IMR-90 (cell line): ENCODE data around the gene PRKCE. TPM values are rescaled to one million over a fixed set of nuclear protein-coding genes. Genes with fewer than 3 reads are reported as not detected.

Experiments
- ATAC-seq: fragments of 200-7000 bp; cut with Tn5 transposase; 2 replicates; pipeline ENCODE4 v1.9.1; 2020; ENCODE audit warnings: low read depth, mild to moderate bottlenecking, moderate library complexity
- BruUV-seq: library from RNA; stranded (reverse); fragments of 400-500 nt; replicated peaks from 2 replicates; lab custom pipeline; 2021; lab: Mats Ljungman, UMichigan
- CTCF ChIA-PET: fragments of 300-600 bp; formaldehyde crosslinking; extraction: SDS; loops from one replicate; lab custom pipeline; 2021; ENCODE audit warnings: antibody characterized with exemption; lab: Yijun Ruan, JAX
- POLR2A ChIA-PET: fragments of 300-600 bp; sonication (Branson Sonifier 250); formaldehyde crosslinking; loops from one replicate; lab custom pipeline; 2022; ENCODE audit warnings: antibody characterized with exemption; ENCODE audit not compliant: unreplicated experiment; lab: Charles Lee
- DNase-seq: peaks from one replicate; pipeline ENCODE4 v3.0.0; 2013
- H2AFZ ChIP-seq: replicated peaks from 2 replicates; pipeline ENCODE3; 2013; ENCODE audit warnings: low read length, mild to moderate bottlenecking; ENCODE audit not compliant: poor library complexity
- H2AK5ac ChIP-seq: 2 replicates; pipeline ENCODE4 v1.6.1; 2013; ENCODE audit warnings: low read depth, low read length, inconsistent platforms
- H2AK9ac ChIP-seq: replicated peaks from 2 replicates; pipeline ENCODE3; 2013; ENCODE audit warnings: mild to moderate bottlenecking, low read depth, low read length, moderate library complexity; ENCODE audit not compliant: poor library complexity
- H2BK120ac ChIP-seq: 2 replicates; pipeline ENCODE4 v1.6.1; 2013; ENCODE audit warnings: low read depth, low read length, inconsistent platforms
- H2BK15ac ChIP-seq: 3 replicates; pipeline ENCODE4 v1.6.1; 2013; ENCODE audit warnings: low read depth, low read length, inconsistent platforms
- H2BK20ac ChIP-seq: 2 replicates; pipeline ENCODE4 v1.6.1; 2013; ENCODE audit warnings: low read depth, mild to moderate bottlenecking, inconsistent platforms, low read length, moderate library complexity
- H2BK5ac ChIP-seq: 2 replicates; pipeline ENCODE4 v1.6.1; 2013; ENCODE audit warnings: mild to moderate bottlenecking, low read depth, low read length, inconsistent platforms; ENCODE audit not compliant: poor library complexity, severe bottlenecking
- H3K14ac ChIP-seq: replicated peaks from 2 replicates; pipeline ENCODE4 v1.6.1; 2013; ENCODE audit warnings: low read depth, low read length, inconsistent platforms
- H3K18ac ChIP-seq: 2 replicates; pipeline ENCODE4 v1.6.1; 2013; ENCODE audit warnings: low read depth, low read length, control low read depth
- H3K23ac ChIP-seq: 2 replicates; pipeline ENCODE4 v1.6.1; 2013; ENCODE audit warnings: low read depth, low read length, inconsistent platforms
- H3K27ac ChIP-seq: 2 replicates; pipeline ENCODE4 v1.5.1; 2013; ENCODE audit warnings: mild to moderate bottlenecking, control low read depth, low read length; ENCODE audit not compliant: insufficient read depth
- H3K27me3 ChIP-seq: 2 replicates; pipeline ENCODE4 v1.6.1; 2013; ENCODE audit warnings: low read length; ENCODE audit not compliant: control insufficient read depth, insufficient read depth
- H3K36me3 ChIP-seq: 2 replicates; pipeline ENCODE4 v1.6.1; 2013; ENCODE audit warnings: low read length, mixed read lengths; ENCODE audit not compliant: control insufficient read depth, insufficient read depth
- H3K4ac ChIP-seq: 2 replicates; pipeline ENCODE4 v1.6.1; 2013; ENCODE audit warnings: low read depth, low read length, inconsistent platforms
- H3K4me1 ChIP-seq: 2 replicates; pipeline ENCODE4 v1.6.1; 2013; ENCODE audit warnings: low read length, mixed read lengths; ENCODE audit not compliant: control insufficient read depth, insufficient read depth
- H3K4me2 ChIP-seq: 2 replicates; pipeline ENCODE4 v1.6.1; 2013; ENCODE audit warnings: low read depth, mild to moderate bottlenecking, control low read depth, low read length, moderate library complexity
- H3K4me3 ChIP-seq: 2 replicates; pipeline ENCODE4 v1.5.1; 2013; ENCODE audit warnings: low read depth, mild to moderate bottlenecking, control low read depth, low read length, moderate library complexity; ENCODE audit not compliant: insufficient read depth
- H3K56ac ChIP-seq: 2 replicates; pipeline ENCODE4 v1.6.1; 2013; ENCODE audit warnings: low read length, inconsistent platforms; ENCODE audit not compliant: insufficient read depth; ENCODE audit errors: extremely low read depth
- H3K79me1 ChIP-seq, 2 experiments: 2 replicates each; pipeline ENCODE4 v1.6.1; 2013; ENCODE audit warnings: low read length in 2 of 2, inconsistent platforms in 1 of 2, low read depth in 1 of 2
- H3K9ac ChIP-seq: 2 replicates; pipeline ENCODE4 v1.6.1; 2013; ENCODE audit warnings: low read depth, low read length, control low read depth
- H3K9me1 ChIP-seq: 2 replicates; pipeline ENCODE4 v1.6.1; 2013; ENCODE audit warnings: low read length, inconsistent platforms; ENCODE audit not compliant: insufficient read depth
- H3K9me3 ChIP-seq: 2 replicates; pipeline ENCODE4 v1.6.1; 2013; ENCODE audit warnings: low read length; ENCODE audit not compliant: control insufficient read depth, insufficient read depth
- H4K20me1 ChIP-seq: 2 replicates; pipeline ENCODE4 v1.6.1; 2013; ENCODE audit warnings: low read length, inconsistent platforms; ENCODE audit not compliant: insufficient read depth
- H4K5ac ChIP-seq: 2 replicates; pipeline ENCODE4 v1.6.1; 2013; ENCODE audit warnings: mild to moderate bottlenecking, low read depth, low read length, control low read depth
- H4K8ac ChIP-seq, 2 experiments: 2 replicates each; pipeline ENCODE4 v1.6.1; 2013; ENCODE audit warnings: low read depth in 2 of 2, low read length in 2 of 2, control low read depth in 1 of 2, inconsistent platforms in 1 of 2
- H4K91ac ChIP-seq: 2 replicates; pipeline ENCODE4 v1.6.1; 2013; ENCODE audit warnings: low read depth, low read length, inconsistent platforms; ENCODE audit not compliant: insufficient read depth
- CEBPB ChIP-seq: IDR thresholded peaks from 2 replicates; pipeline ENCODE4 v1.6.1; 2012; ENCODE audit warnings: low read depth, low read length, improper control_type of control experiment
- CHD1 ChIP-seq: IDR thresholded peaks from 2 replicates; pipeline ENCODE4 v1.6.1; 2012; ENCODE audit warnings: low read depth, low read length, improper control_type of control experiment
- MAFK ChIP-seq: IDR thresholded peaks from 2 replicates; pipeline ENCODE4 v1.6.1; 2012; ENCODE audit warnings: low read depth, low read length, improper control_type of control experiment
- MAZ ChIP-seq: IDR thresholded peaks from 2 replicates; pipeline ENCODE4 v1.6.1; 2012; ENCODE audit warnings: low read depth, mild to moderate bottlenecking, low read length, improper control_type of control experiment, moderate library complexity, borderline replicate concordance
- MXI1 ChIP-seq: IDR thresholded peaks from 2 replicates; pipeline ENCODE4 v1.6.1; 2012; ENCODE audit warnings: low read depth, mild to moderate bottlenecking, low read length, moderate library complexity, borderline replicate concordance
- POLR2A ChIP-seq: IDR thresholded peaks from 2 replicates; pipeline ENCODE4 v1.6.1; 2012; ENCODE audit warnings: mild to moderate bottlenecking, low read depth, low read length
- RCOR1 ChIP-seq: IDR thresholded peaks from 2 replicates; pipeline ENCODE4 v1.6.1; 2012; ENCODE audit warnings: mild to moderate bottlenecking, low read length, improper control_type of control experiment; ENCODE audit not compliant: insufficient replicate concordance
- WGBS, 2 experiments: methylation state at CpG; one replicate each; pipeline versions ENCODE4 v1.1.5 to v1.1.7; 2013; ENCODE audit warnings: missing lambda C conversion rate in 2 of 2; ENCODE audit not compliant: insufficient read length in 1 of 2; ENCODE audit errors: extremely low coverage in 2 of 2; 5-methylcytosine and 5-hydroxymethylcytosine counted together
- dilution Hi-C: fragments of 300-500 bp; cut with HindIII; formaldehyde crosslinking; loops from one replicate; pipeline ENCODE4 v1.14.3; 2018; ENCODE audit warnings: low sequenced_read_pairs; ENCODE audit not compliant: unreplicated experiment
- in situ Hi-C: fragments of 300-500 bp; cut with MboI; formaldehyde crosslinking; loops from 3 replicates; pipeline ENCODE4 v1.14.3; 2019; ENCODE audit warnings: low sequenced_read_pairs, inconsistent platforms, mixed read lengths
- intact Hi-C: fragments of 100-400 bp; cut with micrococcal nuclease; formaldehyde crosslinking; loops from 2 replicates; pipeline ENCODE4 v1.10.0; 2022
- polyA plus RNA-seq, 3 experiments: library from polyadenylated mRNA; depleted of rRNA; stranded (reverse); fragments of >200 nt; gene quantifications; 2 replicates each; pipeline ENCODE4 v1.2.3, GENCODE V29; 2012; ENCODE audit warnings: low replicate concordance in 1 of 3
- total RNA-seq: library from RNA; depleted of rRNA; stranded (reverse); fragments of >200 nt; gene quantifications from 2 replicates; pipeline ENCODE4 v1.2.3, GENCODE V29; 2012
- TF ChIP-seq, protein P1 (sequence below): fragments of 150-350 bp; IDR thresholded peaks from 2 replicates; pipeline ENCODE4 v1.6.1; 2016; ENCODE audit warnings: low read depth, mild to moderate bottlenecking, low read length, moderate library complexity, borderline replicate concordance

Gene PRKCE
- total and polyA plus RNA-seq, 2 of the 4 experiments (the other 2 are of a cell fraction) = 8.1 to 32.4 TPM

DNA sequence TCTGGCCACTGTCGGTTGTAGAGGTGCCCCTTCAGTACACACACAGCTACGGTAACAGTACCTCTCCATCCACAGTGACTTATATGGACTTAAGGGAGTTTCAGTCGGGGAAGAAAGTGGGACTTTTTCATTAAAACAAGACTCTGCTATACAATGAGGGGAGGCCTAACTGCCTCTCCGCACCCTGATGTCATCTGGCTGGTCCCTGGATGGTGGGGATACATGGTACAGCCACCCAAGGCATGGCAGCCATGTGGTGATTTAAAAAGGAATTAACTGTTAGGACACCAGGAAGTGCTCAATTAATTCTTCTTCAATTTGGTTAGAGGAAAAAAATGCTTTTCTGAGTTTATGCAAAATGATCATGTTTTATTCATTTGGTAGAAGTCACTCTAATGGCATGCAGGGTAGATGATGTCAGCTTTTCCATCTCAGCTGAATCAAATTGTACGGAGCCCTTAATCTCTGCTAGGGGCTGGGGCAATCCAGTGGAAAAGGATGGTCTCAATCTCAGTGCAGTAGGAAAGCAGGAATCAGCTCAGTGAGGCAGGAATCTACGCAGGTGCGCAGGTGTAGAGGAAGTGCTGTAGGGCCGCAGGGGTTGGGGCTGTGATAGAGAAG lies 243.9 kb downstream of the PRKCE start:
- peak overlapping the region; percentile 9 for H2BK5ac ChIP-seq
- POLR2A ChIA-PET = no interaction called here
- dilution Hi-C loops = no loop called here
- H2BK120ac ChIP-seq = peak overlapping the region; percentile 70
- intact Hi-C loops = no loop called here
- peak overlapping the region; percentile 23 to 68 for H4K8ac ChIP-seq
- H4K5ac ChIP-seq = peak overlapping the region; percentile 51; the same call in 1 of the 2 replicates
- H3K4ac ChIP-seq = peak overlapping the region; percentile 65
- peak overlapping the region; percentile 62 for H3K14ac ChIP-seq
- H3K4me3 ChIP-seq = no peak overlapping the region
- DNase-seq = peak; percentile 83
- H3K56ac ChIP-seq = no peak overlapping the region
- no peak overlapping the region for H3K9ac ChIP-seq
- no CpG with 5 or more reads among the region's 8 CpGs for WGBS, 2 experiments
- no peaks in the 10 kb centered on the region for H3K36me3 ChIP-seq
- peaks cover 18% of the 10 kb centered on the region for H3K9me1 ChIP-seq
- H3K23ac ChIP-seq = no peak overlapping the region
- no TSS peak for BruUV-seq
- CTCF ChIA-PET = no interaction called here
- H3K4me1 ChIP-seq = peaks cover 23% of the 10 kb centered on the region
- H3K9me3 ChIP-seq = no peaks in the 10 kb centered on the region
- H3K27ac ChIP-seq = peak overlapping the region; percentile 71
- ATAC-seq = peak; percentile 89
- H2AK5ac ChIP-seq = peak overlapping the region; percentile 87
- TF ChIP-seq RCOR1 = no peak
- TF ChIP-seq CHD1 = no peak
- TF ChIP-seq POLR2A = no peak
- no peak for TF ChIP-seq MAFK
- TF ChIP-seq MXI1 = no peak
- TF ChIP-seq, protein P1, sequence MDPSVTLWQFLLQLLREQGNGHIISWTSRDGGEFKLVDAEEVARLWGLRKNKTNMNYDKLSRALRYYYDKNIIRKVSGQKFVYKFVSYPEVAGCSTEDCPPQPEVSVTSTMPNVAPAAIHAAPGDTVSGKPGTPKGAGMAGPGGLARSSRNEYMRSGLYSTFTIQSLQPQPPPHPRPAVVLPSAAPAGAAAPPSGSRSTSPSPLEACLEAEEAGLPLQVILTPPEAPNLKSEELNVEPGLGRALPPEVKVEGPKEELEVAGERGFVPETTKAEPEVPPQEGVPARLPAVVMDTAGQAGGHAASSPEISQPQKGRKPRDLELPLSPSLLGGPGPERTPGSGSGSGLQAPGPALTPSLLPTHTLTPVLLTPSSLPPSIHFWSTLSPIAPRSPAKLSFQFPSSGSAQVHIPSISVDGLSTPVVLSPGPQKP = no peak
- no peak for TF ChIP-seq MAZ
- no peak for TF ChIP-seq CEBPB
- H3K4me2 ChIP-seq = peak overlapping the region; percentile 55
- peaks cover 8 to 15% of the 10 kb centered on the region in 2 experiments for H3K79me1 ChIP-seq
- H2AFZ ChIP-seq = peak overlapping the region; percentile 76
- H4K20me1 ChIP-seq = 0 out of 2 replicates have a peak, but pooled peaks cover 4% of the 10 kb centered on the region
- peak overlapping the region; percentile 74 for H2BK20ac ChIP-seq
- peak overlapping the region; percentile 63; the same call in 1 of the 2 replicates for H3K18ac ChIP-seq
- peak overlapping the region; percentile 49; the same call in 2 of the 3 replicates for H2BK15ac ChIP-seq
- H3K27me3 ChIP-seq = no peaks in the 10 kb centered on the region
- H2AK9ac ChIP-seq = peak overlapping the region; percentile 78
- in situ Hi-C loops = no loop called here
- H4K91ac ChIP-seq = peak overlapping the region; percentile 78
